ENCODE results near the gene BMPER. TPM values are rescaled to one million over a fixed set of nuclear protein-coding genes. Genes with fewer than 3 reads are reported as not detected.

BMPER gene
- total RNA-seq, 2 donors from 2014 or later = 0.31 TPM; not detected in 1

DNA sequence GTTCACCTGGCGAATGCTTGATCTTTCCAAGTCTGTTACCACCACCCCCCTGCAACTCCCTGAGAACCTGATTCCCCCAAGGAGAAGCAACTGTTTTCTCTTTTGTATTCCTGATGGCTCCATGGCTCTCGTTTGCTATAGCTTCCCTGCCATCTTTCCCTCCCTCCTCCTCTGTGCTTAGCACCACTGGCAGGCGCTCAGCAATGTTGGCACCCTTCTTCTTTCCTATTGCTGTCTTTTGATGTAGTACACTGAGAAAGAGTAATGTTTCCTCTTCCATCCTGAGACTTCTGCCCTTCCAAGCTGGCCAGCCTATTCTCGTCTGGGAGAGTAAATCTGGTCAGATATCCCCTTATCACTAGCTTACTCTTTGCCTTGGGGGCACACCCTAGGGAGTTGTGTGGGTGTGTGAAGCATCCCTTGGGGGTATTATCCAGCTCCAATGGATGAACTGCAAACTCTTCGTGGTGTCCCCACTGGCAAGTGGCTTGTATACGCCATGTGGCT lies 74.0 kb downstream of the BMPER start:
- peaks cover 8 to 11% of the 10 kb centered on the region in 2 donors for H3K27me3 Mint-ChIP-seq
- H3K36me3 Mint-ChIP-seq = no peaks in the 10 kb centered on the region
- no peak for DNase-seq (ENCODE audit: low spot score)
- H3K4me1 Mint-ChIP-seq (ENCODE audit: low read depth in 2 of 2) = no peaks in the 10 kb centered on the region
- H3K27ac Mint-ChIP-seq = no peak overlapping the region
- ATAC-seq = no peak
- H3K9me3 Mint-ChIP-seq = no peaks in the 10 kb centered on the region
- no peak overlapping the region for H3K4me3 Mint-ChIP-seq

GRCh38 chr7:33979807-33980355 lies 74.5 kb downstream of the BMPER start:
- H3K36me3 Mint-ChIP-seq = no peaks in the 10 kb centered on the region
- DNase-seq (ENCODE audit: low spot score) = no peak
- no peaks in the 10 kb centered on the region for H3K9me3 Mint-ChIP-seq
- peaks cover 8 to 15% of the 10 kb centered on the region in 2 donors for H3K27me3 Mint-ChIP-seq
- H3K4me3 Mint-ChIP-seq = no peak overlapping the region
- no peaks in the 10 kb centered on the region for H3K4me1 Mint-ChIP-seq (ENCODE audit: low read depth in 2 of 2)
- H3K27ac Mint-ChIP-seq = no peak overlapping the region
- no peak for ATAC-seq

GRCh38 chr7:33981226-33981625 lies 75.9 kb downstream of the BMPER start:
- ATAC-seq (no peak), DNase-seq (ENCODE audit: low spot score) (no peak)
- Mint-ChIP-seq H3K36me3 (no peaks in the 10 kb centered on the region), H3K9me3 (no peaks in the 10 kb centered on the region), H3K27me3 (peaks cover 8 to 20% of the 10 kb centered on the region in 2 donors), H3K4me1 (ENCODE audit: low read depth in 2 of 2) (no peaks in the 10 kb centered on the region), H3K4me3 (no peak overlapping the region), H3K27ac (no peak overlapping the region)

- H3K36me3 Mint-ChIP-seq = no peaks in the 10 kb centered on the region
- no peaks in the 10 kb centered on the region for H3K4me1 Mint-ChIP-seq (ENCODE audit: low read depth in 2 of 2)
- no peak for DNase-seq (ENCODE audit: low spot score)
- H3K4me3 Mint-ChIP-seq = no peak overlapping the region
- peaks cover 8 to 23% of the 10 kb centered on the region in 2 donors for H3K27me3 Mint-ChIP-seq
- no peak overlapping the region for H3K27ac Mint-ChIP-seq
- no peak for ATAC-seq
- no peaks in the 10 kb centered on the region for H3K9me3 Mint-ChIP-seq
Measured at GRCh38 chr7:33981671-33982424, 76.5 kb downstream of the BMPER start.

- Mint-ChIP-seq H3K4me1 (ENCODE audit: low read depth in 2 of 2) (no peaks in the 10 kb centered on the region), H3K4me3 (no peak overlapping the region), H3K36me3 (no peaks in the 10 kb centered on the region), H3K27me3 (peaks cover 8 to 23% of the 10 kb centered on the region in 2 donors), H3K9me3 (no peaks in the 10 kb centered on the region), H3K27ac (no peak overlapping the region)
- ATAC-seq (no peak), DNase-seq (ENCODE audit: low spot score) (no peak)
Measured at GRCh38 chr7:33982425-33982786, 77.1 kb downstream of the BMPER start.

DNA sequence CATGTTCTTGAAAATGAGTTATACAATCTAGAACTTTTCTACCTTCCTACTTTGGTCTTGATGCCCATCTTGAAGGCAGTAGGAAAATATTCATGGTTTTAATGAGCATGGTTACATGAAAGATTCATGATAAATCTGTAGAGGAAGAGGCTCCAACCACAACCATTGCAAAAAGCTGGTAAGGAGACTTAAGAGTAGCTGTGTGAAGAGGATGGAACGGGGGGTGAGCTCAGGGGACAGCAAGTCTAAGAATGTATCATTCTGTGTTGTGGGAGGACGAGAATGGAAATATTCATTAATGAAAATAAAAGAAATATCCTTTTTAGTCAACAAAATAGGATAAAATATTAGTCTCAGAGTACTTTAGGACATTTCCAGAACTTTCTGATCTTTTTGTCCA lies 81.1 kb downstream of the BMPER start:
- H3K4me3 Mint-ChIP-seq = no peak overlapping the region
- ATAC-seq (no peak), DNase-seq (ENCODE audit: low spot score) (no peak)

DNA sequence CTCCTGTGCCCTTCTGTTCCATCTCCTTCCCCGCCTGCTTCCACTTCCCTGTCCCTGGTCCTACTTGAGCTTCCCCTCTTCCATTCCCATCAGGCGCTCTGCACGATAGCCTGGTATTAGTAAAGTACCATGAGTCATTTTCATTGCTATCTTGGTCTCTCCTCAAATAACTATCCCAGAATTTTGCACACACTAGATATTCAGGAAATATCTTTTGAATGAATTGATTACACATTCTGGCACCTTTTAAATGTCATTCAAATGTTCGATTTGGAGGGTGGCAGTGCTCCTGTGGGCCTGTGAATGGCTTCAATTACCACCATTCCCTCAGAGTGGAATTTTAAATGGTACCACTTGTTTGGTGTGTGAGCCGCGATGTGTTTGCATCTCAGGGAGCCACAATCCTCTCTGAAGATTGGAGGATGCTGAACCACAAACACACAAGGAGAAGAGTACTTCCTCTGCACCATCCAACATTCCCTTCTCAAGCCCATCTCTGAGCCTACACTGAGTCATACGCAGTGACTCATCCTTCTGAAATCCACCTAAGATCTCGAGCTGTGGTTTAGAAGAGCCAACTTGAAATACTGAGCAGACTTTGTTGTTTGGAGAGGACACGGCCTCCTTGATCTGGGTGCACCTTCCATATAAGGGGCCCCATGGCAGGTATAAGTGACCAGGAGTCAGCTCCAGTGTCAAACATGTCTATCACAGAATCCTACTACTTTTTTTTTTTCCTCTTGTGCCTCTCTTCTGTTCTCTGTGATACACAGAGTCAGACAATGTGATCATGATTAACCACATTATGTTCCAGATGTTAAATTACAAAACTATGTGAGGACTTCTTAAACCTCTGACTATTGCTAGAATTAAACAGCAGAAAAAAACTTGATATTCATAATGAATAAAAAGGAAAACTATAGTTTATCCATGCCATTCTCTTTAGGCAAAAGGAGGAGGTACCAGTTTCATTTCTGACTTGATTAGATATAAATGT lies 81.9 kb downstream of the BMPER start:
- no peaks in the 10 kb centered on the region for H3K4me1 Mint-ChIP-seq (ENCODE audit: low read depth in 2 of 2)
- DNase-seq (ENCODE audit: low spot score) (no peak), ATAC-seq (peak in 1 of 2 donors; percentile 61)
- no peaks in the 10 kb centered on the region for H3K36me3 Mint-ChIP-seq
- peaks cover 0 to 13% of the 10 kb centered on the region in 2 donors for H3K27me3 Mint-ChIP-seq
- no peak overlapping the region for H3K4me3 Mint-ChIP-seq
- no peak overlapping the region for H3K27ac Mint-ChIP-seq
- no peaks in the 10 kb centered on the region for H3K9me3 Mint-ChIP-seq

More for the DNA sequence above, 81.1 kb downstream of the BMPER start:
- Mint-ChIP-seq H3K36me3 (no peaks in the 10 kb centered on the region), H3K9me3 (no peaks in the 10 kb centered on the region), H3K4me1 (ENCODE audit: low read depth in 2 of 2) (no peaks in the 10 kb centered on the region), H3K27me3 (peaks cover 2 to 17% of the 10 kb centered on the region in 2 donors), H3K27ac (no peak overlapping the region)

- Mint-ChIP-seq H3K9me3 (peaks cover 8% of the 10 kb centered on the region), H3K36me3 (no peaks in the 10 kb centered on the region), H3K4me1 (ENCODE audit: low read depth in 2 of 2) (peaks cover 6% of the 10 kb centered on the region in 2 donors), H3K27ac (no peak overlapping the region), H3K27me3 (no peaks in the 10 kb centered on the region), H3K4me3 (no peak overlapping the region)
- no peak for DNase-seq (ENCODE audit: low spot score)
- no peak for ATAC-seq
Measured at GRCh38 chr7:33996899-33997298, 91.6 kb downstream of the BMPER start.

- Mint-ChIP-seq H3K27me3 (peaks cover under 1 to 3% of the 10 kb centered on the region in 2 donors), H3K9me3 (peaks cover 12% of the 10 kb centered on the region), H3K4me3 (no peak overlapping the region), H3K36me3 (peaks cover under 1% of the 10 kb centered on the region), H3K4me1 (ENCODE audit: low read depth in 2 of 2) (peaks cover 6% of the 10 kb centered on the region in 2 donors), H3K27ac (no peak overlapping the region)
- peak in 1 of 2 donors; percentile 43 for ATAC-seq
- no peak for DNase-seq (ENCODE audit: low spot score)
Measured at GRCh38 chr7:33998476-33998875, 93.1 kb downstream of the BMPER start.

DNA sequence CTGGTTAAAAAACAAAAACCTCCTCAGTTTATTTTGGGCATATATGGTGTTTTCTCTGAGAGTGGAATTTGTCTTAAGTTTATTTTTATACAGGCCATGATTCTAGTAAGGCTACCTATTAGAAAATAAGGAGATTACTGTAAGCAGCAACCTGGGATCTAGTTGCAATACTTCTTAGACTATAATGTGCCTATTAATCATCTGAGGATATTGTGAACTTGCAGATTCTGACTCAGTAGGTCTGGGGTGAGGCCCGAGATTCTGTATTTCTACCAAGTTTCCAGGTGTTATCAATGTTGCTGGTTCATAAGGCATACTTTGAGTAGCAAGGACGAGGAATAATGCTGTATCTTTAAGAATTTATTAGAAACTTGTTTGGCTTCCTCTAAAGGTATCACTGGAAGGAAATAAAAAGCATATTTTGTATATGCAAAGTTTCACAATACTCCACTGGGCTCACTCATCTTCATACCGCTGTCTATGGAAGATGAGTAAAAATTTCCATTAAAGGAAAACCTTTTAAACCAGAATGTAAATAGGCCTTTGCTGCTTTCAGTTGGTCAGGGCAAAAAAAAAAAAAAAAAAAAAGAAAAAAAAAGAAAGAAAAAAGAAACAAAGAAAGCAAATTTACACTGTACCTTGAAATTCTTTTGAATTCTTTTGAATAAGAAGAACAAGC lies 105.8 kb downstream of the BMPER start:
- DNase-seq (ENCODE audit: low spot score) = no peak
- H3K27ac Mint-ChIP-seq = no peak overlapping the region
- no peaks in the 10 kb centered on the region for H3K4me1 Mint-ChIP-seq (ENCODE audit: low read depth in 2 of 2)
- H3K4me3 Mint-ChIP-seq = no peak overlapping the region
- H3K9me3 Mint-ChIP-seq = no peaks in the 10 kb centered on the region
- H3K27me3 Mint-ChIP-seq = peaks cover 3 to 22% of the 10 kb centered on the region in 2 donors
- no peak for ATAC-seq
- H3K36me3 Mint-ChIP-seq = no peaks in the 10 kb centered on the region

DNA sequence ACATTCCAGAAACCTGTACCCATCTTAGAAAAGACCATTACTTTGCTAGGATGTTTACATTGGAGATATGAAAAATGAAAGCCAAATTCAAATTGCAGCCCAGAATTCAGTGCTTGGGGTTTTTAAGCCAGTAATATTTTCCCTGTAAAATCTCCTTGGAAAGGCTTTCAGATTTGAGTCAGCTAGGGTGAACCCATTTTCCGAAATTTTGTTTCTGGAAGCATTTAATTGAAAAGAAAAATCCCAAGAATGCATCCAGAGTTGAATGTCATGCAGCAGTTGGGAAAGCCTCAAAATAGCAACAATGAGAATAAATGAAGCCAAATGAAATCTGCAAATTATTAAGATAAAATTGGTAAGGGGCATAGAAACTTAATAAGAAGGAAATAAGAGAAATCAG lies 106.4 kb downstream of the BMPER start:
- ATAC-seq = no peak
- no peak for DNase-seq (ENCODE audit: low spot score)
- Mint-ChIP-seq H3K4me3 (no peak overlapping the region), H3K36me3 (no peaks in the 10 kb centered on the region), H3K27me3 (peaks cover 3 to 22% of the 10 kb centered on the region in 2 donors), H3K4me1 (ENCODE audit: low read depth in 2 of 2) (no peaks in the 10 kb centered on the region), H3K9me3 (no peaks in the 10 kb centered on the region), H3K27ac (no peak overlapping the region)

GRCh38 chr7:34013421-34013820 lies 108.1 kb downstream of the BMPER start:
- no peak overlapping the region for H3K27ac Mint-ChIP-seq
- peaks cover 3 to 22% of the 10 kb centered on the region in 2 donors for H3K27me3 Mint-ChIP-seq
- no peaks in the 10 kb centered on the region for H3K4me1 Mint-ChIP-seq (ENCODE audit: low read depth in 2 of 2)
- H3K9me3 Mint-ChIP-seq = no peaks in the 10 kb centered on the region
- no peak for ATAC-seq
- H3K36me3 Mint-ChIP-seq = no peaks in the 10 kb centered on the region
- H3K4me3 Mint-ChIP-seq = no peak overlapping the region
- DNase-seq (ENCODE audit: low spot score) = no peak

GRCh38 chr7:34015651-34016050 lies 110.3 kb downstream of the BMPER start:
- DNase-seq (ENCODE audit: low spot score) = no peak
- Mint-ChIP-seq H3K4me1 (ENCODE audit: low read depth in 2 of 2) (no peaks in the 10 kb centered on the region), H3K9me3 (peaks cover 6% of the 10 kb centered on the region), H3K36me3 (no peaks in the 10 kb centered on the region), H3K27me3 (peaks cover 6 to 29% of the 10 kb centered on the region in 2 donors), H3K4me3 (no peak overlapping the region), H3K27ac (no peak overlapping the region)
- no peak for ATAC-seq

All from natural killer cell treated with Interleukin-12 subunit alpha and Interleukin-12 subunit beta and Interleukin-15 and Interleukin-18, amount 100 ng/mL, for 72 hours (primary cell).